Neural crest cell (in vitro differentiated cells): ENCODE data around the gene SRRM2. TPM values are rescaled to one million over a fixed set of nuclear protein-coding genes. Genes with fewer than 3 reads are reported as not detected.

Experiments used
- DNase-seq: peaks from one replicate; pipeline ENCODE4 v3.0.0; 2021; ENCODE audit warnings: low read depth, mixed read lengths, low spot score
- H3K27ac Mint-ChIP-seq: one replicate; pipeline ENCODE4 v1.8.0; 2021; ENCODE audit warnings: mild to moderate bottlenecking, mixed read lengths; ENCODE audit not compliant: unreplicated experiment
- H3K27me3 Mint-ChIP-seq: 2 replicates; pipeline ENCODE4 v1.8.0; 2021; ENCODE audit warnings: low read depth, mild to moderate bottlenecking, mixed read lengths
- H3K36me3 Mint-ChIP-seq: 2 replicates; pipeline ENCODE4 v1.8.0; 2021; ENCODE audit warnings: low read depth, mild to moderate bottlenecking, mixed read lengths
- H3K4me1 Mint-ChIP-seq: 2 replicates; pipeline ENCODE4 v1.8.0; 2021; ENCODE audit warnings: mixed read lengths
- H3K4me3 Mint-ChIP-seq: one replicate; pipeline ENCODE4 v1.8.0; 2021; ENCODE audit warnings: mild to moderate bottlenecking, mixed read lengths
- H3K9me3 Mint-ChIP-seq: 2 replicates; pipeline ENCODE4 v1.8.0; 2021; ENCODE audit warnings: mixed read lengths
- total RNA-seq: library from RNA; stranded (reverse); gene quantifications from 2 replicates; pipeline ENCODE4 v1.2.1, GENCODE V29; 2021
- TF ChIP-seq, protein P1 (sequence below): fragments of 200-600 bp; sonication (generic); conservative IDR thresholded peaks from 2 replicates; pipeline ENCODE4 v1.5.0; 2021; ENCODE audit warnings: antibody characterized with exemption, mild to moderate bottlenecking

The SRRM2 gene
- total RNA-seq, 1 donor from 2014 or later: 803 TPM

DNA sequence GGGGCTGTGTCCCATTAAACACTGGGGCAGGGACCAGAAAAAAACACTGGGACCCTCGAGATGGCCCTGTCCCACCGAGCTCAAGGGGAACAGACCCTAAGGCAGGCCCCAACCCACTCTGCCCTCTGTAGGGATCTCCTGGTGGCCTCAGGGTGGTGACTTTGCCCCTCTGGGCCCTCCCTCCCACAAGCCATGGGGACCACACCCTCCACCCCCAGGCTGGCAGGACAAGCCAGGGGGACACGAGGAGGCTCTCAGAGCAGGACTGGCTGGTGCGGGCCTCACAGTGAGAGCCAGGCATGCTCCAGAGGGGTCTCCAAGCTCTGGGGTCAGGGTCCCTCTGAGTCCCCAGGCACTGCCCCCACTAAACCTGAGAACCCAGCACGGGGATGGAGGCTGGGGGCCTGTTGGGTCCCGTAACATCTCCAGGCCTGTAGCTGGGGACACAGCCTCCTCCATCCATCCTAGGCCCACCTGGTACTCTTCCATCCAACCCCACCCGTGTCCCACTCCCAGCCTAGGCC is 14.5 kb upstream of the SRRM2 start:
- DNase-seq: no peak
- Mint-ChIP-seq H3K36me3 (no peaks in the 10 kb centered on the region), H3K9me3 (no peaks in the 10 kb centered on the region), H3K27me3 (no peaks in the 10 kb centered on the region), H3K27ac (no peak overlapping the region), H3K4me1 (no peaks in the 10 kb centered on the region), H3K4me3 (no peak overlapping the region)
- TF ChIP-seq, protein P1, sequence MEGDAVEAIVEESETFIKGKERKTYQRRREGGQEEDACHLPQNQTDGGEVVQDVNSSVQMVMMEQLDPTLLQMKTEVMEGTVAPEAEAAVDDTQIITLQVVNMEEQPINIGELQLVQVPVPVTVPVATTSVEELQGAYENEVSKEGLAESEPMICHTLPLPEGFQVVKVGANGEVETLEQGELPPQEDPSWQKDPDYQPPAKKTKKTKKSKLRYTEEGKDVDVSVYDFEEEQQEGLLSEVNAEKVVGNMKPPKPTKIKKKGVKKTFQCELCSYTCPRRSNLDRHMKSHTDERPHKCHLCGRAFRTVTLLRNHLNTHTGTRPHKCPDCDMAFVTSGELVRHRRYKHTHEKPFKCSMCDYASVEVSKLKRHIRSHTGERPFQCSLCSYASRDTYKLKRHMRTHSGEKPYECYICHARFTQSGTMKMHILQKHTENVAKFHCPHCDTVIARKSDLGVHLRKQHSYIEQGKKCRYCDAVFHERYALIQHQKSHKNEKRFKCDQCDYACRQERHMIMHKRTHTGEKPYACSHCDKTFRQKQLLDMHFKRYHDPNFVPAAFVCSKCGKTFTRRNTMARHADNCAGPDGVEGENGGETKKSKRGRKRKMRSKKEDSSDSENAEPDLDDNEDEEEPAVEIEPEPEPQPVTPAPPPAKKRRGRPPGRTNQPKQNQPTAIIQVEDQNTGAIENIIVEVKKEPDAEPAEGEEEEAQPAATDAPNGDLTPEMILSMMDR: no peak

DNA sequence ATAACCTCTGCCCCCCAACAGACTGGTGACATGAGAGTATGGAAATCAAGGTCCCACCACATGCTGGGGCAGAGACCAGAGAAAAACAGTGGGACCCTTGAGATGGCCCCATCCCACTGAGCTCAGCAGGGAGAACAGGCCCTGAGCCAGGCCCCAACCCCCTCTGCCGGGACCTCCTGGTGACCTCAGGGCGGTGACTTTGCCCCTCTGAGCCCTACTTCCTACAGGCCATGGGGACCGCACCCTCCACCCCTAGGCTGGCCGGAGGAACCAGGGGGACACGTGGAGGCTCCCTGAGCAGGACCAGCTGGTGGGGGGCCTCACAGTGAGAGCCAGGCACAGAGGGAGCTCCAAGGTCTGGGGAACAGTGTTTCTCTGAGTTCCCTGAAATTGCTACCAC is 13.8 kb upstream of the SRRM2 start:
- Mint-ChIP-seq H3K4me1 (no peaks in the 10 kb centered on the region), H3K27ac (no peak overlapping the region), H3K27me3 (no peaks in the 10 kb centered on the region), H3K36me3 (no peaks in the 10 kb centered on the region), H3K4me3 (no peak overlapping the region), H3K9me3 (no peaks in the 10 kb centered on the region)
- DNase-seq: no peak
- TF ChIP-seq, protein P1: no peak

DNA sequence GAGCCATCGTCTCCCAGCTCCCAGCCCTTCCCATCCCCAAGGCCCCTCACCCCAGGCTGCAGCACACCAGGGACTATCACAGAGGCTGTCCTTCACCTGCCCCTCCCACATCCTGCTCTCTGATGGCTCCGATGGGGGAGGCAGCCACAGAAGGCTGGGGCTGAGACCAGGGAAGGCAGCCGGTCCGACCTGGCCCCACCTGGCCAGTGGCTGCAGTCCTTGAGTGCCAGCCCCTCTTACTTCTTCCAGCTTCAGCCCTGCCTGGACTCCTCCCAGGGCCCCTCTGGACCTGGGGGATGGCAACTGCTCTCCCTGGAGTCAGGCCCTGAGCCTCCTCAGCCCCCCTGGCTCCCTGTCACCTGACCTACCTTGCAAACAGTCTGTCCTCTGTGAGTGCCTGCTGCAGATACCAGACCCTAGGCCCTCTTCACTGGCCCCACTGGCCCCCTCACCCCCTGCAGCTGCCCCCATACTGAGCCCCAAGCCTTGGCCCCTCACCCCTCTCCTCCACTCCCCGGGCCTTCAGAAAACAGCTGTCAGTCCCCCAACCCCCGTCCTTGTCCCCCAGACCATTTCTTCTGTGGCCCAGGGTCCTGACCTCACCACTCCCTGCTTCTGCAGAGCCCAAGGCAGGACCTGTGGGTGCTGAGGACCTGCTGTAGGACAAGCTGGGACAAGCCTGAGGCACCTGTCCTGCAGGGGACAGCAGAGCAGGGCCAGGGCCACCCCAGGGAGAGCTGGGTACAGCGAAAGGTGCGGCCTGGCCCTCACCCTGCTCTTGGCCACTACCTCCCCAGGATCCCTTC is 12.6 kb upstream of the SRRM2 start:
- peak overlapping the region; percentile 96 for H3K27ac Mint-ChIP-seq
- DNase-seq: no peak
- H3K4me1 Mint-ChIP-seq: no peaks in the 10 kb centered on the region
- TF ChIP-seq, protein P1: no peak
- no peaks in the 10 kb centered on the region for H3K27me3 Mint-ChIP-seq
- no peaks in the 10 kb centered on the region for H3K9me3 Mint-ChIP-seq
- no peak overlapping the region for H3K4me3 Mint-ChIP-seq
- no peaks in the 10 kb centered on the region for H3K36me3 Mint-ChIP-seq

DNA sequence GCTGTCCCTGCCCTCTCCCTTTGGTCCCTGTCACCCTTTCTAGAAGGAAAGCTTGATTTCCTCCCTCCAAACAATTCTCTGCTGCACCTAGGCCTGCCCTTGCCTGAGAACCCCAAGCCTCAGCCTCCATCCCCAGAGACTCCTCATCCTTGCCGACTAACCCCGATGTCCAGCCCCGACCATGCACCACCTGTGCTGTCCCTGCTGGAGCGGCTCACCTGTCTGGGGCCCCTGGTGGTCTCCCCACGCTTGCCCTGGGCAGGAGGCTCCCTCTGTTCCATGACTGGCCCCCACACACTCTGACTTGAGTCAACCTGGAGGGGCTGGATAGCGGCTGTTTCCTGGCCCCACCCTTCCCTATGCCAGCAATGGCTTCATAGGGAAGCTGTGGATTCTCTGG is 12.0 kb upstream of the SRRM2 start:
- peak overlapping the region; percentile 96 for H3K27ac Mint-ChIP-seq
- H3K9me3 Mint-ChIP-seq: no peaks in the 10 kb centered on the region
- DNase-seq: no peak
- H3K4me1 Mint-ChIP-seq: no peaks in the 10 kb centered on the region
- TF ChIP-seq, protein P1: no peak
- no peaks in the 10 kb centered on the region for H3K27me3 Mint-ChIP-seq
- no peaks in the 10 kb centered on the region for H3K36me3 Mint-ChIP-seq
- H3K4me3 Mint-ChIP-seq: no peak overlapping the region

DNA sequence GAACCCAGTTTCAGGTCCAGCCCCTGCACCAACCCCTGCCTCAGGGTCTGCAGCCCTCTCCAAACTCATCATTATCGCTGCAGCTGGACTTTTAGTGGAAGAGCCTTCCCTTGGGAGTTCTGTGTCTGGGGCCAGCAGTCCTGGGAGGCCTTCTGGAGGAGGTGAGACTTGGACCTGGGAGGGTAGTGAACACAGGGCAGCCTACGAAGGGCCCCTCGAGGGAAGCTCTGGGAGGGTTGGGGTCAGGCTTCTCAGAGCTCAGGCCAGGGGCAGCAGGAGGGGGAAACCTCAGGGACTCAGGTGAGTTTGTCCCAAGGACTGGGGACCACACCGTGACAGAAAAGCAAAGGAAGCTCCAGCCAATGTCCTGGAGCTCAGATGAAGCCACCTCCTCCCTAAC is 11.3 kb upstream of the SRRM2 start:
- Mint-ChIP-seq H3K9me3 (no peaks in the 10 kb centered on the region), H3K36me3 (no peaks in the 10 kb centered on the region), H3K4me3 (no peak overlapping the region), H3K4me1 (no peaks in the 10 kb centered on the region), H3K27me3 (no peaks in the 10 kb centered on the region), H3K27ac (no peak overlapping the region)
- TF ChIP-seq, protein P1: no peak
- no peak for DNase-seq
